Left renal cortex interstitium (tissue), 4 donors: ENCODE measurements around the gene SDE2. TPM values are rescaled to one million over a fixed set of nuclear protein-coding genes. Genes with fewer than 3 reads are reported as not detected.
A peak's percentile ranks its signal among the peaks of the same experiment; 100 is the strongest.
"Not testable (repeated sequence)": the region's sequence is repeated elsewhere in the genome, so short reads cannot be mapped to it uniquely, and the experiment has no call there.

ENCODE experiments used
- DNase-seq, 4 donors: peaks; one replicate each; pipeline ENCODE4 v3.0.0-alpha.2; 2013; ENCODE audit warnings: low read depth in 4 of 4, low spot score in 2 of 4, missing footprints in 1 of 4
- polyA plus RNA-seq, 4 donors: library from polyadenylated mRNA; unstranded; fragments of 120-200 nt; gene quantifications; one replicate each; pipeline ENCODE4 v1.2.1, GENCODE V29; 2013; ENCODE audit not compliant: insufficient read length in 4 of 4

Gene SDE2
- polyA plus RNA-seq, 4 donors, result 19.2 to 23.2 (median 21.7) TPM

DNA sequence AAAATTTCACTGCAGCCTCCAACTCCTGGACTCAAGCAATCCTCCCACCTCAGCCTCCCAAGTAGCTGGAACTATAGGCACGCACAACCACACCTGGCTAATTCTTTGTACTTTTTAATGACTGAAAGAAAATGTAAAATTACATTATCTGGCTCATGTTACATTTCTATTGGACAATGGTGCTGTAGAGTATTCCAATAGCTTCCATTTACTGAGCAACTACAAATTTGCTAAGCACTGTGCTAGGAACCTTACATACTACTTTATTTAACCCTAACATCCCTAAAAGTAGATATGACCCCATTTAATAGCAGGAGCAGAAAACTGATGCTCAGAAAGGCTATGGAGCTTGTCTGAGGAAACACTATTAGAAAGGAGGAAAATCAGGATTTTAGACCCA, 19.7 kb downstream of the SDE2 start:
- DNase-seq, result no peak

GRCh38 chr1:225977937-225978748, 21.0 kb downstream of the SDE2 start:
- no peak for DNase-seq

DNA sequence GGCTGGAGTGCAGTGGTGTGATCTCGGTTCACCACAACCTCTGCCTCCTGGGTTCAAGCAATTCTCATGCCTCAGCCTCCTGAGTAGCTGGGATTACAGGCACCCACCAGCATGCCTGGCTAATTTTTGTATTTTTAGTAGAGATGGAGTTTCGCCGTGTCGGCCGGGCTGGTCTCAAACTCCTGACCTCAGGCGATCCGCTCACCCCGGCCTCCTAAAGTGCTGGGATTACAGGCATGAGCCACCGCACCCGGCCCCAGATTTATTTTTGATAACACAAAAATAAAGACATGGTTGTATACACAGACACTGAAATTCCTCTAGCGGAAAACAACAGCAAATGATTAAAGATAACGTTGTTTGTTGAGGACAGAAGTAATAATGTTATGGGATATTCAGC, 24.0 kb downstream of the SDE2 start:
- DNase-seq, result not testable (repeated sequence)

- no peak for DNase-seq
These were observed 24.7 kb downstream of the SDE2 start for GRCh38 chr1:225974454-225974853.

DNA sequence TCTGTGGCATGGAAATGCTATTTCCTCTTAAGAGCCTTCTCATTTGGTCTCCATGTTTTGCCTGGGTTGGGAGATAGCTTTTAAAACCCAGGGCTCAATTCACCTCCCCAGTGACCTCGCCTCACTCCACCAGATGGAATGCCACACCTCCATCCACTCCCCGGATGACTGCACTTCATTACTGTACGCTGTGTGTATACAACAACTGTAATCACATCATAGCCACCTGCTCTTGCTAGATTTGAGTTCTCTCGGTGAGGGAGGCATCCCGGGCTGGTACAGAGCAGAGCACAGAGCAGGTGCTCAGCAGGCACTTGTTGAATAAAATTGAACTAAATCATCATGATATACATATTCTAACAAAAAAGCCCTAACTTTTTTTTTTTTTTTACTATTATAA, 26.0 kb downstream of the SDE2 start:
- DNase-seq, result peak in 2 of 4 donors; percentile 11 to 56

GRCh38 chr1:225972344-225973152, 26.6 kb downstream of the SDE2 start:
- no peak for DNase-seq

- DNase-seq, result not testable (repeated sequence)
These were observed 28.5 kb downstream of the SDE2 start for GRCh38 chr1:225970592-225971157.

DNA sequence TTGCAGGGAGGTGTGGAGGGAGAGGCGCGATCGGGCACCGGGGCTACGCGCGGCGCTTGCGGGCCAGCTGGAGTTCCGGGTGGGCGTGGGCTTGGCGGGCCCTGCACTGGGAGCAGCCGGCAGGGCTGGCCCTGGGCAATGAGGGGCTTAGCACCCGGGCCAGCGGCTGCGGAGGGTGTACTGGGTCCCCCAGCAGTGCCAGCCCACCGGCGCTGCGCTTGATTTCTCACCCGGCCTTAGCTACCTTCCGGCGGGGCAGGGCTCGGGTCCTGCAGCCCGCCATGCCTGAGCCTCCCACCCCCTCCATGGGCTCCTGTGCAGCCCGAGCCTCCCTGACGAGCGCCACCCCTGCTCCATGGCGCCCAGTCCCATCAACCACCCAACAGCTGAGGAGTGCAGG, 29.4 kb downstream of the SDE2 start:
- DNase-seq, result not testable (repeated sequence)

DNA sequence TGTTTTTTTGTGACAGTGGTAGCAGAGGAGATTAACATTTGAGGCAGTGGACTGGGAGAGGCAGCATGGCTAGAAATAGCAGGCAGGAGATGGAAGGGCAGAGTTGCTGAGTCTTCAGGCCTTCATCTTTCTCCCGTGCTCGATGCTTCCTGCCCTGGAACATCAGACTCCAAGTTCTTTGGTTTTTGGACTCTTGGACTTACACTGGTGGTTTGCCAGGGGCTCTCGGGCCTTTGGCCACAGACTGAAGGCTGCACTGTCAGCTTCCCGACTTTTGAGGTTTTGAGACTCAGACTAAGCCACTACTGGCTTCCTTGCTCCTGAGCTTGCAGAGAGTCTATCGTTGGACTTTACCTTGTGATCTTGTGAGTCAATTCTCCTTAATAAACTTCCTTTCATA, 33.9 kb downstream of the SDE2 start:
- no peak for DNase-seq

GRCh38 chr1:225963735-225964530, 35.2 kb downstream of the SDE2 start:
- no peak for DNase-seq

- no peak for DNase-seq
These were observed 36.6 kb downstream of the SDE2 start for GRCh38 chr1:225962440-225962975.

DNA sequence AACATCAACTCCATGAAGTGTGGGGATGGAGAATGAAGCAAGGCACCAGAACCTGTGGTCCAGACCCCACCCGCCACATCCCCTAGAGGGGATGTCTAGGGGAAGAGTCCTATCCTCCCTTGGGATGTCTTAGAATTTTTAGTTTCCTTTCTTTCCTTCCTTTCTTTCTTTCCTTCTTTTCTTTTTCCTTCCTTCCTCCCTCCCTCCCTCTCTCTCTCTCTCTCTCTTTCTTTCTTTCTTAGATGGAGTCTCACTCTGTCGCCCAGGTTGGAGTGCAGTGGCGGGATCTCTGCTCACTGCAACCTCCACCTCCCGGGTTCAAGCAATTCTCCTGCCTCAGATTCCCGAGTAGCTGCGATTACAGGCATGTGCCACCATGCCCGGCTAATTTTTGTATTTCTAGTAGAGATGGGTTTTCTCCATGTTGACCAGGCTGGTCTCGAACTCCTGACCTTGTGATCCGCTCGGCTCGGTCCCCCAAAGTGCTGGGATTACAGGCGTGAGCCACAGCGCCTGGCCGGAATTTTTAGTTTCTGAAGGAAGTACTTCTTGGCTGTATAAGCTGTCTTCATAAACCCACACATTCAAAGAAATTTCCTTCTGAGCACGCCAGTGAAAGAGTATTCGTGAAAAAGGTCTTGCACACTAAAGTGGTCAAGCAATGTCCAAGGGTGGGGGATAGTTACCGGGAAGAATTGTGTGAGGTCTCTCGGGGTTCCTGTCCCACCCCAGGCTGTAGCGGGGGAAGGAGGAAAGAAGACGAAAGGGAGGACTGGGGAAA, 37.3 kb downstream of the SDE2 start:
- no peak for DNase-seq

DNA sequence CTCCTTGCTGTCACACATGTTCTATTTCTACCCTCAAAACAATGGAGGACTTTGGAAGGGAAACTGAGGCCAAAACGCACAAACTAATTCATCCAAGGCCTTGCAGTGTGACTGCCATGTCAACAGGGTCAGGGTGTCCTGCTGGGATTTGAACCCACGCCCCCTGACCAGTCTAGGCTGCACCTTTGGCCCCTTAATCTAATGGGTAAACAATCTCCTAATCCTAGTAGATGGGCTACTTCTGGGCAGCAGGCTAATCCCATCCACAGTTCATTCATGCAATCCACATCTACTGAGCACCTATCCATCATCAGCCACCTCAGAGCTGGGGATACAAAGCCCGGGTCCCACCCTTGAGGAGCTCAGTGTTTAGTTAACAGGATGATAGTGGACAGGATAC, 41.1 kb downstream of the SDE2 start:
- DNase-seq, result no peak

DNA sequence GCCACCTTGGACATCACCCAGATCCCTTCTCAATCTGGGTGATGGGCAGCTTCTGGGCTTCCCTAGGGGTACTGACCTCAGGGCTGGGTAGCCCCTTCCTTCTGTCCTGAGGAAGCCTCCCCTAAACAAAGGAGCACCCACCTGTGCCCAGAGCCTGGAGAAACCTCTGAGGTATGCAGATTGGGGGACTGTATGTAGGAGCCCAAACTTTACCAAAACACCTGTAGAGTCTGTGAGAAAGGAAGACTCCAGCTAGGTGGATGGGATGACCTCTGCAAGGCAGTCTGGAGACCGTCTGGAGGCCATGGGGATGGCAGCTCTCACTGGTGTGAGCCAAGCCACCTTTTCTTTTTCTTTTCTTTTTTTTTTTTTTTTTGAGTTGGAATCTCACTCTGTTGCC, 44.4 kb downstream of the SDE2 start:
- DNase-seq, result no peak

DNA sequence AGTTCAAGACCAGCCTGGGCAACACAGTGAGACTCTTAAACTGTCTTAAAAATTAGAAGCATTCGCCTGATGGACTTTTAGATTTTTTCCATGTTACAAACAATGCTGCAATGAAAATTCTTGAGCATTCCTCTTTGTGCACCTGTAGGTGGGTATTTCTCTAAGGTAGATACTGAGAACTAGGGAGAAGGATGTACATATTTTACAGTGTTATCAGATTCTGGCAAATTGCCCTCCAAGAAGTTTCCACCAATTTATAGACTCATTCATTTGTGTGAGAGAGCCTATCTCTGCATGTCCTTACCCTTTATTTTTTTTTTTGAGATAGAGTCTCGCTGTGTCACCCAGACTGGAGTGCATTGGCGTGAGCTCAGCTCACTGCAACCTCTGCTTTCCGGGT, 45.8 kb downstream of the SDE2 start:
- DNase-seq, result no peak

- DNase-seq, result no peak
These were observed 48.1 kb downstream of the SDE2 start for GRCh38 chr1:225950905-225951497.

DNA sequence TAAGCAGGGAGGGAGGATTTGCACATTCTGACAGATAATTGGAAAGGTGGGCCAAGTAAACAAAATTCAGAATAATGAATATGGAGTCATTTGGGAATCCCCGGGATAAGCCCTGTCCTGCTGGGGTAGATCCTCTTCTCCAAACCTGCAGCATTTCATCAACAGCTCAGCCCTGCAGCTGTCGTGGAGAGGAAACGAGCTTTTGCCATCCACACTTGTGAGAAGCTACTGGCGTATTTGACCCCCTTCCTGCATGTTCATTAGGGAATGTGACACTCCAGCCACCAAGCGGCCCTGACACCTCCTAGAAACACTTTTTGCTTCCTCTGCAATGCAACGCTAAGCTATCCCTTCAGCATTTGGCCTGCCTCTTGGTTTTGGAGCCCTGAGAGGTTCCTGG, 50.1 kb downstream of the SDE2 start:
- DNase-seq, result no peak

DNA sequence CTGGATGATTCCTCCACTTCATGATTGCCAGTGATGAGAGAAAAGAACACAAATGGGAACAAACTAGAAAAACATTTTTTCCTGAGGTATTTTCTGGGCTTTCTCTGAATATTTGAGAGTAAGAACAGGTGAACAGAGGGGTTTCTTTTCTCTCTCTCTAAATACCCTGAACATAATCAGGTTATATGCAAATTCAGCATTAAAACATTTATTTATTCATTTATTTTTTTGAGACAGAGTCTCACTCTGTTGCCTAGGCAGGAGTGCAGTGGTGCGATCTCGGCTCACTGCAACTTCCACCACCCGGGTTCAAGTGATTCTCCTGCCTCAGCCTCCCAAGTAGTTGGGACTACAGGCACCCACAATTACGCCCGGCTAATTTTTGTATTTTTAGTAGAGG, 52.3 kb downstream of the SDE2 start:
- no peak for DNase-seq

GRCh38 chr1:225946082-225946620, 53.0 kb downstream of the SDE2 start:
- DNase-seq, result no peak
